SK-N-SH treated with all-trans-retinoic acid at 6 μM for 48 hours (cell line): ENCODE data around the gene GUK1.

Experiments
- ARNTL ChIP-seq: fragments of 450-650 bp; formaldehyde crosslinking; IDR thresholded peaks from 2 replicates; pipeline ENCODE4 v1.5.0; 2020; ENCODE audit warnings: low read depth, mild to moderate bottlenecking, moderate library complexity, borderline replicate concordance
- GLIS3 ChIP-seq: fragments of 250-450 bp; sonication (Bioruptor Pico); IDR thresholded peaks from 2 replicates; pipeline ENCODE4 v1.5.0; 2020; ENCODE audit warnings: mild to moderate bottlenecking, moderate library complexity
- PPARA ChIP-seq: fragments of 250-450 bp; sonication (Bioruptor Pico); IDR thresholded peaks from 2 replicates; pipeline ENCODE4 v1.5.0; 2020; ENCODE audit warnings: mild to moderate bottlenecking, borderline replicate concordance
- SNAI2 ChIP-seq: fragments of 250-450 bp; sonication (Bioruptor Pico); IDR thresholded peaks from 2 replicates; pipeline ENCODE4 v1.5.0; 2020; ENCODE audit warnings: mild to moderate bottlenecking, moderate library complexity
- ZFP3 ChIP-seq: fragments of 250-450 bp; sonication (Bioruptor Pico); IDR thresholded peaks from 2 replicates; pipeline ENCODE4 v1.5.0; 2020; ENCODE audit warnings: mild to moderate bottlenecking, moderate library complexity
- TF ChIP-seq, protein P1 (sequence below): fragments of 250-450 bp; sonication (Bioruptor Pico); IDR thresholded peaks from 2 replicates; pipeline ENCODE4 v1.5.1; 2020; ENCODE audit warnings: low read depth, mild to moderate bottlenecking, moderate library complexity

- TF ChIP-seq SNAI2 (CRISPR knock-in tag) (no peak), ARNTL (CRISPR knock-in tag) (no peak), GLIS3 (CRISPR knock-in tag) (no peak), ZFP3 (no peak), PPARA (no peak)
- TF ChIP-seq, protein P1, sequence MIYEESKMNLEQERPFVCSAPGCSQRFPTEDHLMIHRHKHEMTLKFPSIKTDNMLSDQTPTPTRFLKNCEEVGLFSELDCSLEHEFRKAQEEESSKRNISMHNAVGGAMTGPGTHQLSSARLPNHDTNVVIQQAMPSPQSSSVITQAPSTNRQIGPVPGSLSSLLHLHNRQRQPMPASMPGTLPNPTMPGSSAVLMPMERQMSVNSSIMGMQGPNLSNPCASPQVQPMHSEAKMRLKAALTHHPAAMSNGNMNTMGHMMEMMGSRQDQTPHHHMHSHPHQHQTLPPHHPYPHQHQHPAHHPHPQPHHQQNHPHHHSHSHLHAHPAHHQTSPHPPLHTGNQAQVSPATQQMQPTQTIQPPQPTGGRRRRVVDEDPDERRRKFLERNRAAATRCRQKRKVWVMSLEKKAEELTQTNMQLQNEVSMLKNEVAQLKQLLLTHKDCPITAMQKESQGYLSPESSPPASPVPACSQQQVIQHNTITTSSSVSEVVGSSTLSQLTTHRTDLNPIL: no peak
Measured at GRCh38 chr1:228178737-228179684, 38.9 kb downstream of the GUK1 start.
